ENCODE measurements around the gene SRRM3. TPM values are rescaled to one million over a fixed set of nuclear protein-coding genes. Genes with fewer than 3 reads are reported as not detected.

SRRM3 gene
- polyA plus RNA-seq, 1 donor (not counting 4 experiments of a cell fraction or from before 2014, with no cell fraction given), result 0.30 TPM

DNA sequence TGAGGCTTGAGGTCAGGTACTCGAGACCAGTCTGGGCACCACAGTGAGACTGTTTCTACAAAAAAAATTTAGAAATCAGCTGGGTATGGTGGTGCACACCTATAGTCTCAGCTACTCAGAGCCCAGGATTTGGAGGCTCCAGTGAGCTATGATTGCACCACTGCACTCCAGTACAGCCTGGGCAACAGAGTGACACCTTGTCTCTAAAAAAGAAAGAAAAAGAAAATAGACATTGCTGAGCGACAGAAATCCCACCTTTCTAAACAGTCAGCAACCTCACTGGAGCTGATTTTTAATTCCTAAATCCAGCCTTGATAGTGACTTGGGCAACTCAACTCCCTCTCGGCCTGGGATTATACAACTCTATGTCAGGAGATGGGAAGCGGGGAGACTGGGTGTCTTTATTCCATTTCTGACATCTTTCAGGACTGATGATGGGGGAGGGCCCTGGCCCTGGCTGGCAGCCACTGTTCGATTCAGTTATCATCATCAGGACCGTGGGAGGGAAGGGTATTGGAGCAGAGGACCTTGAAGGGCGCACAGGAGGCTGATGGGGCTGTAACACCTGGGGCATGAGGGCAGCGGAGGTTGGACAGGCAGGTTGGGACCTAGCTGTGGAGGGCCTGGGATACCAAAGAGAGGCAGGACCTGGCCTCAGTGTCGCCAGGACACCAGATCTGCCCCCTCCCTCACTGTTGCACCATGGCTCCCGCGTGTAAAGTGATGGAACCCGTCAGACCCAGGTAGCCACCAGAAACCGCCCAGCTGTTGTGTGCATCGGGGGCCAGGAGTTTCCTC, 115.5 kb downstream of the SRRM3 start:
- Histone ChIP-seq H3K36me3 (ENCODE audit: control insufficient read depth in 2 of 2, extremely low read depth in 1 of 2, insufficient read depth in 2 of 2, low read length in 2 of 2) (no peaks in the 10 kb centered on the region), H3K9ac (ENCODE audit: control insufficient read depth, extremely low read depth, insufficient read depth, low read length) (peak overlapping the region; percentile 83), H3K27ac (ENCODE audit: control insufficient read depth, insufficient read depth, low read length) (peak overlapping the region; percentile 82), H3K27me3 (ENCODE audit: control insufficient read depth, extremely low read depth, insufficient read depth, low read length) (no peaks in the 10 kb centered on the region), H3K9me3 (ENCODE audit: control insufficient read depth, low read depth, low read length) (no peaks in the 10 kb centered on the region), H3K4me1 (ENCODE audit: control insufficient read depth, extremely low read depth, insufficient read depth, low read length) (peaks cover 23% of the 10 kb centered on the region), H3K4me3 (ENCODE audit: control insufficient read depth in 2 of 3, extremely low read depth in 1 of 3, insufficient read depth in 2 of 3, low read depth in 1 of 3, low read length in 3 of 3) (peak overlapping the region; percentile 51 to 78 (median 53)), H3K9me1 (ENCODE audit: control insufficient read depth, extremely low read depth, insufficient read depth, low read length) (no peaks in the 10 kb centered on the region), H2AFZ (ENCODE audit: control insufficient read depth, low read length) (peak overlapping the region; percentile 94), H3K79me2 (ENCODE audit: control insufficient read depth, insufficient read depth, low read length) (no peaks in the 10 kb centered on the region), H4K20me1 (ENCODE audit: control insufficient read depth, extremely low read depth, insufficient read depth, low read length) (no peaks in the 10 kb centered on the region), H3K4me2 (ENCODE audit: control insufficient read depth, extremely low read depth, insufficient read depth, low read depth, low read length) (peak overlapping the region; percentile 96)
- dilution Hi-C loops (cut with MboI; ENCODE audit: extremely low pct_ligation_motif_present, low sequenced_read_pairs), result no loop called here
- no peak for FAIRE-seq
- TF ChIP-seq, protein P1, sequence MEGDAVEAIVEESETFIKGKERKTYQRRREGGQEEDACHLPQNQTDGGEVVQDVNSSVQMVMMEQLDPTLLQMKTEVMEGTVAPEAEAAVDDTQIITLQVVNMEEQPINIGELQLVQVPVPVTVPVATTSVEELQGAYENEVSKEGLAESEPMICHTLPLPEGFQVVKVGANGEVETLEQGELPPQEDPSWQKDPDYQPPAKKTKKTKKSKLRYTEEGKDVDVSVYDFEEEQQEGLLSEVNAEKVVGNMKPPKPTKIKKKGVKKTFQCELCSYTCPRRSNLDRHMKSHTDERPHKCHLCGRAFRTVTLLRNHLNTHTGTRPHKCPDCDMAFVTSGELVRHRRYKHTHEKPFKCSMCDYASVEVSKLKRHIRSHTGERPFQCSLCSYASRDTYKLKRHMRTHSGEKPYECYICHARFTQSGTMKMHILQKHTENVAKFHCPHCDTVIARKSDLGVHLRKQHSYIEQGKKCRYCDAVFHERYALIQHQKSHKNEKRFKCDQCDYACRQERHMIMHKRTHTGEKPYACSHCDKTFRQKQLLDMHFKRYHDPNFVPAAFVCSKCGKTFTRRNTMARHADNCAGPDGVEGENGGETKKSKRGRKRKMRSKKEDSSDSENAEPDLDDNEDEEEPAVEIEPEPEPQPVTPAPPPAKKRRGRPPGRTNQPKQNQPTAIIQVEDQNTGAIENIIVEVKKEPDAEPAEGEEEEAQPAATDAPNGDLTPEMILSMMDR (optimal IDR thresholded peaks at IDR 0.05 in 1 of 3, IDR thresholded peaks at IDR 0.05 in 1 of 3, conservative IDR thresholded peaks at IDR 0.05 in 1 of 3; ENCODE audit: extremely low read depth in 1 of 3, insufficient read depth in 2 of 3, low read length in 3 of 3), result no peak
- TF ChIP-seq EZH2 (IDR thresholded peaks at IDR 0.05; ENCODE audit: low read length), result no peak
- no peak for DNase-seq (ENCODE audit: low read depth, low spot score)

GRCh38 chr7:76317782-76318487, 116.2 kb downstream of the SRRM3 start:
- Histone ChIP-seq H3K27me3 (ENCODE audit: control insufficient read depth, extremely low read depth, insufficient read depth, low read length) (no peaks in the 10 kb centered on the region), H3K79me2 (ENCODE audit: control insufficient read depth, insufficient read depth, low read length) (no peaks in the 10 kb centered on the region), H3K36me3 (ENCODE audit: control insufficient read depth in 2 of 2, extremely low read depth in 1 of 2, insufficient read depth in 2 of 2, low read length in 2 of 2) (peaks cover 0 to 3% of the 10 kb centered on the region in 2 experiments), H3K4me2 (ENCODE audit: control insufficient read depth, extremely low read depth, insufficient read depth, low read depth, low read length) (peak overlapping the region; percentile 96), H3K9me1 (ENCODE audit: control insufficient read depth, extremely low read depth, insufficient read depth, low read length) (no peaks in the 10 kb centered on the region), H3K9me3 (ENCODE audit: control insufficient read depth, low read depth, low read length) (no peaks in the 10 kb centered on the region), H3K27ac (ENCODE audit: control insufficient read depth, insufficient read depth, low read length) (peak overlapping the region; percentile 82), H4K20me1 (ENCODE audit: control insufficient read depth, extremely low read depth, insufficient read depth, low read length) (no peaks in the 10 kb centered on the region), H3K4me3 (ENCODE audit: control insufficient read depth in 2 of 3, extremely low read depth in 1 of 3, insufficient read depth in 2 of 3, low read depth in 1 of 3, low read length in 3 of 3) (peak overlapping the region; percentile 53 to 86 (median 78)), H2AFZ (ENCODE audit: control insufficient read depth, low read length) (peak overlapping the region; percentile 94), H3K9ac (ENCODE audit: control insufficient read depth, extremely low read depth, insufficient read depth, low read length) (peak overlapping the region; percentile 83), H3K4me1 (ENCODE audit: control insufficient read depth, extremely low read depth, insufficient read depth, low read length) (peaks cover 23% of the 10 kb centered on the region)
- dilution Hi-C loops (cut with MboI; ENCODE audit: extremely low pct_ligation_motif_present, low sequenced_read_pairs), result no loop called here
- TF ChIP-seq, protein P1 (optimal IDR thresholded peaks at IDR 0.05 in 1 of 3, IDR thresholded peaks at IDR 0.05 in 1 of 3, conservative IDR thresholded peaks at IDR 0.05 in 1 of 3; ENCODE audit: extremely low read depth in 1 of 3, insufficient read depth in 2 of 3, low read length in 3 of 3), result no peak
- TF ChIP-seq EZH2 (IDR thresholded peaks at IDR 0.05; ENCODE audit: low read length), result no peak
- DNase-seq (ENCODE audit: low read depth, low spot score), result no peak
- no peak for FAIRE-seq
